HepG2 (cell line): ENCODE results near the gene ETFDH.

Source experiments
- HNRNPLL ChIP-seq: fragments of 200-400 bp; formaldehyde crosslinking; IDR thresholded peaks from 2 replicates; pipeline ENCODE4 v1.6.1; 2017; ENCODE audit warnings: mild to moderate bottlenecking, low read depth, low read length; ENCODE audit not compliant: poor library complexity, severe bottlenecking
- MAX ChIP-seq: IDR thresholded peaks from 2 replicates; pipeline ENCODE4 v1.6.1; 2012; ENCODE audit warnings: inconsistent platforms
- TBL1XR1 ChIP-seq: fragments of 150-350 bp; IDR thresholded peaks from 2 replicates; pipeline ENCODE4 v1.6.1; 2014; ENCODE audit warnings: borderline replicate concordance, low read length; ENCODE audit not compliant: partially characterized antibody

- no peak for TF ChIP-seq HNRNPLL
- no peak for TF ChIP-seq TBL1XR1
- peak; percentile 64 for TF ChIP-seq MAX
These were observed 976 bp upstream of the ETFDH start for GRCh38 chr4:158670975-158671664.
